A549 (cell line): ENCODE data around the gene EVC2. TPM values are rescaled to one million over a fixed set of nuclear protein-coding genes. Genes with fewer than 3 reads are reported as not detected.

Source experiments
- ATAC-seq, 2 experiments: fragments of 200-7000 bp in 1 of 2; fragments of >200 bp in 1 of 2; cut with Nextera tagmentation in 1 of 2; cut with Tn5 transposase in 1 of 2; 3 replicates each; pipeline versions ENCODE4 v1.8.0 to v1.9.1; 2018 to 2020; ENCODE audit warnings: mild to moderate bottlenecking in 1 of 2, moderate library complexity in 1 of 2
- CTCF ChIA-PET: fragments of 300-600 bp; sonication (Branson Sonifier 250); formaldehyde crosslinking; extraction: SDS; loops from one replicate; lab custom pipeline; 2021; ENCODE audit warnings: antibody characterized with exemption, inconsistent platforms; lab: Yijun Ruan, JAX
- POLR2A ChIA-PET: fragments of 350-600 bp; formaldehyde crosslinking; extraction: SDS; loops from one replicate; lab custom pipeline; 2021; ENCODE audit warnings: antibody characterized with exemption, inconsistent platforms; lab: Yijun Ruan, JAX
- DNase-seq, 2 experiments: peaks; one replicate each; pipeline versions ENCODE4 v3.0.0 to v3.0.0-alpha.2; 2011 to 2016; ENCODE audit warnings: low read depth in 1 of 2, low spot score in 1 of 2
- FAIRE-seq: peaks from 2 replicates; lab custom pipeline; 2011; peaks lifted over from hg19 to GRCh38; lab: Jason Lieb, UNC
- H3K27ac ChIP-seq, 2 experiments: fragments of >200 bp; sonication (Bioruptor Twin); formaldehyde crosslinking; 3 replicates each; pipeline ENCODE4 v1.5.1; 2016 to 2017
- H3K4me1 ChIP-seq: fragments of >200 bp; sonication (Bioruptor Twin); formaldehyde crosslinking; 3 replicates; pipeline ENCODE4 v1.6.1; 2016
- H3K4me2 ChIP-seq: fragments of >200 bp; sonication (Bioruptor Twin); formaldehyde crosslinking; 3 replicates; pipeline ENCODE4 v1.6.1; 2016
- H3K4me3 ChIP-seq: fragments of >200 bp; sonication (Bioruptor Twin); formaldehyde crosslinking; 3 replicates; pipeline ENCODE4 v1.5.1; 2016
- H3K9me3 ChIP-seq: fragments of >200 bp; sonication (Bioruptor Twin); formaldehyde crosslinking; 3 replicates; pipeline ENCODE4 v1.6.1; 2016
- BHLHE40 ChIP-seq: IDR thresholded peaks from 2 replicates; pipeline ENCODE4 v1.6.1; 2012; ENCODE audit warnings: low read depth, low read length, inconsistent platforms
- CHD2 ChIP-seq: fragments of 150-350 bp; IDR thresholded peaks from 2 replicates; pipeline ENCODE4 v1.6.1; 2014; ENCODE audit warnings: low read length; ENCODE audit not compliant: partially characterized antibody
- EHMT2 ChIP-seq: fragments of 200-600 bp; sonication (generic); IDR thresholded peaks from 2 replicates; pipeline ENCODE4 v1.6.1; 2016; ENCODE audit warnings: antibody characterized with exemption, low read depth, mild to moderate bottlenecking, moderate library complexity
- EP300 ChIP-seq, 2 experiments: fragments of >200 bp; sonication (Bioruptor Twin); formaldehyde crosslinking; IDR thresholded peaks; 2 replicates in 1 of 2; 3 replicates in 1 of 2; pipeline ENCODE4 v1.6.1; 2016 to 2017
- FOSB ChIP-seq: fragments of 250-450 bp; sonication (Bioruptor Pico); IDR thresholded peaks from 2 replicates; pipeline ENCODE4 v1.5.0; 2020; ENCODE audit warnings: mild to moderate bottlenecking, moderate library complexity
- HDAC2 ChIP-seq: fragments of 200-600 bp; sonication (generic); IDR thresholded peaks from 2 replicates; pipeline ENCODE4 v1.6.1; 2016
- HEYL ChIP-seq: fragments of 250-450 bp; sonication (Bioruptor Pico); IDR thresholded peaks from 2 replicates; pipeline ENCODE4 v1.8.0; 2021; ENCODE audit warnings: mild to moderate bottlenecking, moderate library complexity
- HOXA7 ChIP-seq: fragments of 250-450 bp; sonication (Bioruptor Pico); IDR thresholded peaks from 2 replicates; pipeline ENCODE4 v1.5.0; 2020; ENCODE audit warnings: mild to moderate bottlenecking, moderate library complexity
- JUN ChIP-seq, 2 experiments: fragments of >200 bp; sonication (Bioruptor Twin); formaldehyde crosslinking; IDR thresholded peaks; 2 replicates in 1 of 2; 3 replicates in 1 of 2; pipeline ENCODE4 v1.6.1; 2016 to 2017
- JUNB ChIP-seq: fragments of >200 bp; sonication (Bioruptor Twin); formaldehyde crosslinking; IDR thresholded peaks from 2 replicates; pipeline ENCODE4 v1.6.1; 2016
- KDM1A ChIP-seq: fragments of 200-600 bp; sonication (generic); IDR thresholded peaks from 2 replicates; pipeline ENCODE4 v1.6.1; 2016; ENCODE audit warnings: low read depth, mild to moderate bottlenecking
- MYC ChIP-seq: IDR thresholded peaks from 2 replicates; pipeline ENCODE4 v1.6.1; 2012; ENCODE audit warnings: mild to moderate bottlenecking, inconsistent platforms, low read length, improper control_type of control experiment, borderline replicate concordance
- NR3C1 ChIP-seq: fragments of >200 bp; sonication (Bioruptor Twin); formaldehyde crosslinking; IDR thresholded peaks from 3 replicates; pipeline ENCODE4 v1.6.1; 2017
- POLR2AphosphoS2 ChIP-seq: conservative IDR thresholded peaks from 2 replicates; pipeline ENCODE4 v1.6.1; 2012; ENCODE audit warnings: low read length, improper control_type of control experiment, inconsistent platforms
- RARB ChIP-seq: fragments of 250-450 bp; sonication (Bioruptor Pico); IDR thresholded peaks from 2 replicates; pipeline ENCODE4 v1.8.0; 2021; ENCODE audit warnings: mild to moderate bottlenecking, moderate library complexity
- RCOR1 ChIP-seq: fragments of 150-350 bp; IDR thresholded peaks from 2 replicates; pipeline ENCODE4 v1.6.1; 2014; ENCODE audit warnings: antibody characterized with exemption, low read length, low read depth
- RFX5 ChIP-seq: fragments of 450-650 bp; IDR thresholded peaks from 2 replicates; pipeline ENCODE4 v1.7.1; 2014; ENCODE audit warnings: antibody characterized with exemption, mild to moderate bottlenecking, moderate library complexity
- RNF2 ChIP-seq: fragments of 200-600 bp; sonication (generic); IDR thresholded peaks from 2 replicates; pipeline ENCODE4 v1.6.1; 2016; ENCODE audit warnings: low read depth, mild to moderate bottlenecking, antibody characterized with exemption, moderate library complexity, borderline replicate concordance
- SREBF2 ChIP-seq: fragments of 450-650 bp; IDR thresholded peaks from 2 replicates; pipeline ENCODE4 v1.6.1; 2014; ENCODE audit warnings: mild to moderate bottlenecking, moderate library complexity
- TP53 ChIP-seq: fragments of 250-450 bp; sonication (Bioruptor Pico); IDR thresholded peaks from 2 replicates; pipeline ENCODE4 v1.5.0; 2021; ENCODE audit warnings: mild to moderate bottlenecking, moderate library complexity
- ZC3H11A ChIP-seq: fragments of 450-650 bp; IDR thresholded peaks from 2 replicates; pipeline ENCODE4 v1.6.1; 2014; ENCODE audit warnings: antibody characterized with exemption, mild to moderate bottlenecking
- ZFP36 ChIP-seq: fragments of 450-650 bp; IDR thresholded peaks from 2 replicates; pipeline ENCODE4 v1.6.1; 2014; ENCODE audit warnings: borderline replicate concordance; ENCODE audit not compliant: partially characterized antibody
- ZNF302 ChIP-seq: fragments of 250-450 bp; sonication (Bioruptor Pico); IDR thresholded peaks from 2 replicates; pipeline ENCODE4 v1.9.0; 2021; ENCODE audit warnings: inconsistent platforms, mild to moderate bottlenecking, moderate library complexity
- WGBS: methylation state at CpG from one replicate; pipeline ENCODE4 v1.1.6; 2017; ENCODE audit errors: missing lambda C conversion rate; 5-methylcytosine and 5-hydroxymethylcytosine counted together
- polyA plus RNA-seq, 4 experiments: library from polyadenylated mRNA; depleted of rRNA in 3 of 4; stranded (reverse); fragments of >200 nt; fragmentation: RNase III in 1 of 4; extraction: RNeasy Plus Mini Kit Qiagen cat#74134 plus additional on column Dnase treatment in 1 of 4; gene quantifications; 2 replicates in 3 of 4; 3 replicates in 1 of 4; pipeline ENCODE4 v1.2.3, GENCODE V29; 2011 to 2017
- TF ChIP-seq, protein P1 (sequence below): fragments of 450-650 bp; IDR thresholded peaks from 2 replicates; pipeline ENCODE4 v1.6.1; 2014; ENCODE audit warnings: antibody characterized with exemption
- TF ChIP-seq, protein P2 (sequence below): fragments of >200 bp; sonication (Bioruptor Twin); formaldehyde crosslinking; IDR thresholded peaks from 2 replicates; pipeline ENCODE4 v1.6.1; 2016
- TF ChIP-seq, protein P3 (sequence below): fragments of 150-350 bp; IDR thresholded peaks from 2 replicates; pipeline ENCODE4 v1.6.1; 2014; ENCODE audit warnings: low read depth, mild to moderate bottlenecking, low read length
- TF ChIP-seq, protein P4 (sequence below): fragments of 250-450 bp; sonication (Bioruptor Pico); IDR thresholded peaks from 2 replicates; pipeline ENCODE4 v1.5.0; 2020; ENCODE audit warnings: low read depth, mild to moderate bottlenecking, moderate library complexity

The EVC2 gene
- polyA plus RNA-seq, 2 of the 4 experiments (the other 2 are of a cell fraction): 0.96 to 1.5 TPM

DNA sequence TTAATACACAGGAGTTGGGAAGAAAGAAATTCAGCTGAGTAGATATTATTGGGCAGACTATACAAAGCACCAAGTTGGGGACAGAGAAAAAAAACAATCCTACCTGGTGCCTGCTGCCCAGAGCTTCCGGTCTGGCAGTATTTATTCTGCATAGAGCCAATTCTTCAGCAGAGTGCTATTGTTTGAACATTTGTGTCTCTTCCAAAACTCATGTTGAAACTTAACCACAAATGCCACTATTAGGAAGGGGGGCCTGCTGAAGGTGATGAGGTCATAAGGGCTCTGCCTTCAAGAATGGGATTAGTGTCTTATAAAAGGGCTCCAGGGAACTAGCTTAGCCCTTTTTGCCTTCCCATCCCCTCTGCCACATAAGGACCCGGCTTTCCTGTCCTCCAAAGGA, 136.2 kb downstream of the EVC2 start:
- 74% methylated on average over 2 of the region's 2 CpGs for WGBS
- no peak for ATAC-seq
- TF ChIP-seq, protein P1, sequence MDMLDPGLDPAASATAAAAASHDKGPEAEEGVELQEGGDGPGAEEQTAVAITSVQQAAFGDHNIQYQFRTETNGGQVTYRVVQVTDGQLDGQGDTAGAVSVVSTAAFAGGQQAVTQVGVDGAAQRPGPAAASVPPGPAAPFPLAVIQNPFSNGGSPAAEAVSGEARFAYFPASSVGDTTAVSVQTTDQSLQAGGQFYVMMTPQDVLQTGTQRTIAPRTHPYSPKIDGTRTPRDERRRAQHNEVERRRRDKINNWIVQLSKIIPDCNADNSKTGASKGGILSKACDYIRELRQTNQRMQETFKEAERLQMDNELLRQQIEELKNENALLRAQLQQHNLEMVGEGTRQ: no peak
- TF ChIP-seq JUNB: no peak
- TF ChIP-seq JUN (IDR thresholded peaks at IDR 0.05): no peak
- no peak for TF ChIP-seq RNF2
- no peak for TF ChIP-seq HOXA7
- TF ChIP-seq NR3C1: no peak
- no peak for TF ChIP-seq FOSB (CRISPR knock-in tag)
- TF ChIP-seq SREBF2: no peak
- CTCF ChIA-PET: no interaction called here
- Histone ChIP-seq H3K4me3 (no peak overlapping the region), H3K9me3 (no peaks in the 10 kb centered on the region), H3K27ac (no peak overlapping the region), H3K4me1 (no peaks in the 10 kb centered on the region), H3K4me2 (no peak overlapping the region)
- DNase-seq: no peak
- POLR2A ChIA-PET: no interaction called here
- FAIRE-seq: no peak

DNA sequence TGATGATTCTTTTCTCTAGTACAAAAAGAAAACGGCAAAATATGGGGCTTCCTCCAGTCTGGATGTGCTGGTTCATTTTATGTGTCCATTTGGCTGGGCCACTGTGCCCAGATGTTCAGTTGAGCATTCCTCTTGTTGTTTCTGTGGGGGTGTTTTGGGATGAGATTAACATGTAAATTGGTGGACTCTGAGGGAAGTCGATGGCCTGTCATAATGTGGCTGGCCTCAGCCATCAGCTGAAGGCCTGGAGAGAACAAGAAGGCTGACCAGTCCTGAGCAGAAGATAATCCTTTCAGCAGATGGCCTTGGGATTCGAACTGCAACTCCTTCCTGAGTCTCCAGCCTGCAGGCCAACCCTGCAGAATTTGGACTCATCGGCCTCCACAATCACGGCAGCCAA, 136.7 kb downstream of the EVC2 start:
- DNase-seq: no peak
- ChIA-PET POLR2A (no interaction called here), CTCF (interaction anchor here (0.6 kb wide), 1 partner anchor 17 kb away, joined by 3 read pairs; no protein-coding TSS in a partner anchor)
- no peak for FAIRE-seq
- H3K4me1 ChIP-seq: no peaks in the 10 kb centered on the region
- no peak for ATAC-seq
- H3K9me3 ChIP-seq: no peaks in the 10 kb centered on the region
- H3K4me2 ChIP-seq: no peak overlapping the region
- H3K27ac ChIP-seq: no peak overlapping the region
- H3K4me3 ChIP-seq: no peak overlapping the region
- TF ChIP-seq, protein P2, sequence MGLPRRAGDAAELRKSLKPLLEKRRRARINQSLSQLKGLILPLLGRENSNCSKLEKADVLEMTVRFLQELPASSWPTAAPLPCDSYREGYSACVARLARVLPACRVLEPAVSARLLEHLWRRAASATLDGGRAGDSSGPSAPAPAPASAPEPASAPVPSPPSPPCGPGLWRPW: no peak
- no peak for TF ChIP-seq HEYL (CRISPR knock-in tag)
- TF ChIP-seq EP300 (IDR thresholded peaks at IDR 0.05): no peak
- no peak for TF ChIP-seq ZC3H11A
- 82% methylated on average over 5 of the region's 5 CpGs for WGBS

- FAIRE-seq (no peak), ATAC-seq (no peak), DNase-seq (no peak)
- H3K4me2 ChIP-seq: no peak overlapping the region
- TF ChIP-seq RARB (CRISPR knock-in tag): no peak
- TF ChIP-seq ZFP36: no peak
- TF ChIP-seq POLR2AphosphoS2: no peak
- TF ChIP-seq SREBF2: no peak
- TF ChIP-seq EHMT2: no peak
- TF ChIP-seq, protein P1: no peak
- no peak for TF ChIP-seq TP53 (CRISPR knock-in tag)
- TF ChIP-seq, protein P3, sequence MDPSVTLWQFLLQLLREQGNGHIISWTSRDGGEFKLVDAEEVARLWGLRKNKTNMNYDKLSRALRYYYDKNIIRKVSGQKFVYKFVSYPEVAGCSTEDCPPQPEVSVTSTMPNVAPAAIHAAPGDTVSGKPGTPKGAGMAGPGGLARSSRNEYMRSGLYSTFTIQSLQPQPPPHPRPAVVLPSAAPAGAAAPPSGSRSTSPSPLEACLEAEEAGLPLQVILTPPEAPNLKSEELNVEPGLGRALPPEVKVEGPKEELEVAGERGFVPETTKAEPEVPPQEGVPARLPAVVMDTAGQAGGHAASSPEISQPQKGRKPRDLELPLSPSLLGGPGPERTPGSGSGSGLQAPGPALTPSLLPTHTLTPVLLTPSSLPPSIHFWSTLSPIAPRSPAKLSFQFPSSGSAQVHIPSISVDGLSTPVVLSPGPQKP: no peak
- no peak for TF ChIP-seq RFX5
- ChIA-PET POLR2A (no interaction called here), CTCF (no interaction called here)
- 87% methylated on average over 5 of the region's 5 CpGs for WGBS
- no peaks in the 10 kb centered on the region for H3K9me3 ChIP-seq
- H3K27ac ChIP-seq: no peak overlapping the region
- no peaks in the 10 kb centered on the region for H3K4me1 ChIP-seq
- H3K4me3 ChIP-seq: no peak overlapping the region
These were observed 138.9 kb downstream of the EVC2 start for GRCh38 chr4:5569451-5569850.

- H3K27ac ChIP-seq: no peak overlapping the region
- no peaks in the 10 kb centered on the region for H3K9me3 ChIP-seq
- H3K4me3 ChIP-seq: no peak overlapping the region
- no peak for FAIRE-seq
- H3K4me1 ChIP-seq: no peaks in the 10 kb centered on the region
- 94% methylated on average over 6 of the region's 6 CpGs for WGBS
- no peak overlapping the region for H3K4me2 ChIP-seq
- ChIA-PET POLR2A (no interaction called here), CTCF (no interaction called here)
- DNase-seq: no peak
- ATAC-seq: no peak
- TF ChIP-seq MYC (no peak), JUNB (no peak), BHLHE40 (no peak), ZC3H11A (no peak), SREBF2 (no peak), TP53 (CRISPR knock-in tag) (no peak), HDAC2 (no peak), ZNF302 (CRISPR knock-in tag) (no peak), CHD2 (no peak), RARB (CRISPR knock-in tag) (no peak), NR3C1 (no peak), KDM1A (no peak), RCOR1 (no peak)
- TF ChIP-seq, protein P4, sequence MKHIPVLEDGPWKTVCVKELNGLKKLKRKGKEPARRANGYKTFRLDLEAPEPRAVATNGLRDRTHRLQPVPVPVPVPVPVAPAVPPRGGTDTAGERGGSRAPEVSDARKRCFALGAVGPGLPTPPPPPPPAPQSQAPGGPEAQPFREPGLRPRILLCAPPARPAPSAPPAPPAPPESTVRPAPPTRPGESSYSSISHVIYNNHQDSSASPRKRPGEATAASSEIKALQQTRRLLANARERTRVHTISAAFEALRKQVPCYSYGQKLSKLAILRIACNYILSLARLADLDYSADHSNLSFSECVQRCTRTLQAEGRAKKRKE: no peak
These were observed 139.4 kb downstream of the EVC2 start for GRCh38 chr4:5568931-5569330.
